Ovary (tissue), 9 donors: Measurements from ENCODE around the gene SYDE2. TPM values are rescaled to one million over a fixed set of nuclear protein-coding genes. Genes with fewer than 3 reads are reported as not detected.

Experiments
- DNase-seq, 5 donors: peaks; one replicate each; pipeline ENCODE4 v3.0.0-alpha.2; 2019 to 2020
- H3K27ac ChIP-seq, 2 donors: fragments of 200-600 bp; one replicate each; pipeline versions ENCODE4 v1.5.1 to v1.8.0; 2019 to 2022
- H3K27me3 ChIP-seq: fragments of 200-600 bp; one replicate; pipeline ENCODE4 v1.8.0; 2022
- H3K36me3 ChIP-seq: fragments of 200-600 bp; sonication (generic); one replicate; pipeline ENCODE4 v1.5.1; 2019
- H3K4me1 ChIP-seq: one replicate; pipeline ENCODE4 v1.8.1; 2013; ENCODE audit warnings: mild to moderate bottlenecking, moderate library complexity; ENCODE audit not compliant: insufficient read depth
- H3K4me3 ChIP-seq: fragments of 200-600 bp; sonication (generic); one replicate; pipeline ENCODE4 v1.5.1; 2017
- H3K9me3 ChIP-seq, 2 donors: fragments of 200-600 bp in 1 of 2; sonication (generic) in 1 of 2; one replicate each; pipeline versions ENCODE4 v1.5.1 to v1.8.1; 2013 to 2019; ENCODE audit warnings: mild to moderate bottlenecking in 1 of 2, moderate library complexity in 1 of 2
- EP300 ChIP-seq: sonication (generic); formaldehyde crosslinking; IDR thresholded peaks from one replicate; pipeline ENCODE4 v1.6.1; 2017; ENCODE audit warnings: antibody characterized with exemption
- POLR2A ChIP-seq: fragments of 450-650 bp; IDR thresholded peaks from one replicate; pipeline ENCODE4 v1.6.1; 2017; ENCODE audit warnings: antibody characterized with exemption, mild to moderate bottlenecking, moderate library complexity
- WGBS, 3 donors: extraction: QIAGEN DNeasy Blood & Tissue Kit in 1 of 3; methylation state at CpG; one replicate each; pipeline versions ENCODE4 v1.1.5 to v1.1.7; 2013 to 2017; 5-methylcytosine and 5-hydroxymethylcytosine counted together
- intact Hi-C, 4 donors: fragments of 100-400 bp; cut with DNase I; formaldehyde crosslinking; loops; one replicate each; pipeline versions ENCODE4 v1.11.0 to v1.15.1; 2022 to 2023
- polyA plus RNA-seq, 2 donors: library from polyadenylated mRNA; stranded (reverse); fragments of 200-250 nt in 1 of 2; fragments of 350-450 nt in 1 of 2; fragmentation: Illumina TruSeq in 1 of 2; extraction: RNeasy Lipid Tissue Mini Kit (QIAGEN cat#74804) in 1 of 2; gene quantifications; one replicate each; pipeline ENCODE4 v1.2.3, GENCODE V29; 2013 to 2014
- total RNA-seq, 7 donors: library from RNA; depleted of rRNA in 2 of 7; stranded (reverse); fragments of >200 nt in 2 of 7; fragmentation: NEBNext Ultra II Directional in 3 of 7; extraction: Animal tissue kit (Norgen Biotek cat#: 25700) in 3 of 7; gene quantifications; one replicate each; pipeline versions ENCODE4 v1.1.0 to v1.2.4, GENCODE V29; 2016 to 2023
- TF ChIP-seq, protein P1 (sequence below), 3 donors: fragments of 450-650 bp in 2 of 3; fragments of 200-600 bp in 1 of 3; IDR thresholded peaks; one replicate each; pipeline versions ENCODE4 v1.5.1 to v1.8.0; 2016 to 2022; ENCODE audit warnings: antibody characterized with exemption in 3 of 3, mild to moderate bottlenecking in 1 of 3
- donor health status: DM: no; HTN: no; CAD: no; lungs with moderate emphysema.
- donor health status: DM: no; HTN: no; CAD: no.
- donor health status: Bipolar disorder and iron deficiency.
- donor health status: DM: yes; HTN: yes; CAD: no.
- donor health status: DM: no; HTN: no; CAD: no.
- donor health status: DM: yes; HTN: yes; CAD: no.

The SYDE2 gene
- total and polyA plus RNA-seq, 9 donors, result 1.2 to 12.3 (median 7.7) TPM

DNA sequence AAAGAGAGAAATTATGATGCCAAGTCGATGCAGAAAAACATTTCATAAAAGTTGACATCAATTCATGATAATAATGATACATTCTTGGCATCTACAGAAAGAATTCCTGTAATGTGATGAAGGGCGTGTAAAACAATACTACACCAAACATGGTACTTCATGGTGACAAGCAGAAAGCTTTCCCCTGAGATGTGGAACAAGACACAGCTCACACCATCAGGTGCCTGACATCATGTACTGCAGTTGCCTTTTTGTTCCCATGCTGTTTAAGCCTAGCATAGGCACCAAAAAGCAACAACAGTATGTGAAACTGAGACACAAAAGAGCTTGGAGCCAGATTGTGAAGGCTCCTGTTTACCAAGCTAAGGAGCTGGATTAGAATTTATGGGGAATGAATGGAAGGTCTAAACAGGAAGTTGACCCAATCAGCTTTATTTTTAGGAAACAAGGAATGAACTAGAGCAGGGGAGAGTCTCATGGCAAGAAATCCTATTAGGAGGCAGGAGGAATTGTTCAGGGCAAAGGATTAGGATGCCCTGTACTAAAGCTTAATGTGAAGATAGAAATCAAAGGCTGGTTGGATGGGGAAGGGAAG is 67.2 kb downstream of the SYDE2 start:
- TF ChIP-seq EP300 (no peak), POLR2A (no peak)
- TF ChIP-seq, protein P1, sequence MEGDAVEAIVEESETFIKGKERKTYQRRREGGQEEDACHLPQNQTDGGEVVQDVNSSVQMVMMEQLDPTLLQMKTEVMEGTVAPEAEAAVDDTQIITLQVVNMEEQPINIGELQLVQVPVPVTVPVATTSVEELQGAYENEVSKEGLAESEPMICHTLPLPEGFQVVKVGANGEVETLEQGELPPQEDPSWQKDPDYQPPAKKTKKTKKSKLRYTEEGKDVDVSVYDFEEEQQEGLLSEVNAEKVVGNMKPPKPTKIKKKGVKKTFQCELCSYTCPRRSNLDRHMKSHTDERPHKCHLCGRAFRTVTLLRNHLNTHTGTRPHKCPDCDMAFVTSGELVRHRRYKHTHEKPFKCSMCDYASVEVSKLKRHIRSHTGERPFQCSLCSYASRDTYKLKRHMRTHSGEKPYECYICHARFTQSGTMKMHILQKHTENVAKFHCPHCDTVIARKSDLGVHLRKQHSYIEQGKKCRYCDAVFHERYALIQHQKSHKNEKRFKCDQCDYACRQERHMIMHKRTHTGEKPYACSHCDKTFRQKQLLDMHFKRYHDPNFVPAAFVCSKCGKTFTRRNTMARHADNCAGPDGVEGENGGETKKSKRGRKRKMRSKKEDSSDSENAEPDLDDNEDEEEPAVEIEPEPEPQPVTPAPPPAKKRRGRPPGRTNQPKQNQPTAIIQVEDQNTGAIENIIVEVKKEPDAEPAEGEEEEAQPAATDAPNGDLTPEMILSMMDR (IDR thresholded peaks at IDR 0.05), result no peak
- Histone ChIP-seq H3K4me1 (no peaks in the 10 kb centered on the region), H3K27me3 (no peaks in the 10 kb centered on the region), H3K27ac (no peak overlapping the region), H3K4me3 (no peak overlapping the region), H3K9me3 (no peaks in the 10 kb centered on the region), H3K36me3 (no peaks in the 10 kb centered on the region)
- WGBS, 3 donors, result 49 to 61% (median 57%) methylated on average over 2 of the region's 2 CpGs
- no peak for DNase-seq
- intact Hi-C loops, result loop anchor here in 1 of 4 donors (10.0 kb wide), 1 partner anchor 101 kb away; no protein-coding TSS in a partner anchor

DNA sequence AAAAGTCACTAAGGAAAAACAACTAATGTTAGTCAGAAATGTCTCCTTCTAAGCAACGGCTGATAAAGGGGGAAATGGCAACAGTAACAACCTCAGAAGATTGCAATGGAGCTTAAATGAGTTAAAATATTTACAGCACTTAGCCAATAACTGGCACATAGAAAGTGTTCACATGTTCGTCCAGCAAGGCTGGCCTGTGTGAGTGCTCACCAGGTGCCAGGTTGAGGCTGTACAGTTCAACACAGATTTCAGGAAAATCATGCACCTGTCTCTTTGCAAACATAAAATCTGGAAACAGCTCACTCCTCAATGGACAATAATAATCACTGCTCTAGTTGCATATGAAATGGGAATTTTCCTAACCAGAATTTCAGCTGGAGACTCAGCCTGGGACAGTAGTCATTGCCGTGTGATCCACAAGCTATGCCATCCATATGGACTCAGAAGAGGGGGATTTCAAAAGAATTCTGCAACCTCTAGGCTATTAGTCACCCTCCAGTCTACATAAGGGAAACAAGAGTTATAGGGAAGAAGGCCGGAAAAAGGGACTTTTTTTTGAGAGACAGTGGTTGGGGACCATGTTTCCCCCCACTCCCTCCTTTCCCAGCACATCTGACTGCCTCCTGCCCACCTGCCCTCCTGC is 68.6 kb downstream of the SYDE2 start:
- intact Hi-C loops, result loop anchor here in 1 of 4 donors (10.0 kb wide), 1 partner anchor 103 kb away; no protein-coding TSS in a partner anchor
- Histone ChIP-seq H3K27ac (no peak overlapping the region), H3K9me3 (no peaks in the 10 kb centered on the region), H3K4me1 (no peaks in the 10 kb centered on the region), H3K27me3 (no peaks in the 10 kb centered on the region), H3K4me3 (no peak overlapping the region), H3K36me3 (no peaks in the 10 kb centered on the region)
- 64 to 80% (median 73%) methylated on average over 4 of the region's 4 CpGs for WGBS, 3 donors
- TF ChIP-seq POLR2A, result no peak
- no peak for TF ChIP-seq EP300
- TF ChIP-seq, protein P1 (IDR thresholded peaks at IDR 0.05), result no peak
- DNase-seq, result no peak

DNA sequence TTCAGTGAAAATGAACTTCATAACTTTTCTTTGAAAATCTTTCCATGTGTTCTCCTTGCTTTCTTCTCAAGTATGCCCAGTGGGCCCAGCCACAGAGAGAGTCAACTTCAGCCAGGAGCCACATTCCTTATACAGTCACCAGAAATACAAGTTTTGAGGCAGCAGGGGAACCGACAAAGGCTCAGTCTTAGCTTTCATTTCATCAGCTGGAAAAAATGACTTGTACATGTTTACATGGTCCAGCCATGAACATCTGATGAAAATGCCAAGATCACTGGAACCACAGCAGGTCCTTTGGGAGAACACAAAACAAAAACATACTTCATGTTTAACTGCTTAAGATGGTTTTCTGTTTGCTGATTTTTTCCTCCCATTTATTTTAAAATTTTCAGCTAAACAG is 72.5 kb downstream of the SYDE2 start:
- Histone ChIP-seq H3K4me1 (no peaks in the 10 kb centered on the region), H3K4me3 (no peak overlapping the region), H3K36me3 (no peaks in the 10 kb centered on the region), H3K27ac (no peak overlapping the region), H3K27me3 (no peaks in the 10 kb centered on the region), H3K9me3 (no peaks in the 10 kb centered on the region)
- intact Hi-C loops, result no loop called here
- 22 to 40% (median 28%) methylated on average over 1 of the region's 1 CpG for WGBS, 3 donors
- DNase-seq, result no peak
- no peak for TF ChIP-seq EP300

DNA sequence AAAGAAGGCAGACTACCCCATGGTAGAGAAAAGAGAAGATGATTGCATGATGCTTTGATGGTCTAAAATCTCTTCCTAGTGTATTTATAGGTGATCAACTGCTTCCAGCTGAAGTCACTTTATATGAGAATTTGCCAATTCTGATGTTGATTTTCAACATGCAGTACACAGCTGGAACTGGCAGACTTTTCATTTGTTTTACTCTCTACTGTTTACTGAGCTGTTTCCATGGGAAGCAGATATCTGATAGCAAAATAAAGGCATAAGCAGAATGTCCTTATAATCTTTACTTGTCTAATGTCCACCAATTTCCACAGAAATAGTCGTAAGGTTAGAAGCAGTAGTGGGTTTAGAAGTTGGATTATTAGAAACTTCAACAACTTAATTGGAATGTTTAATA is 74.9 kb downstream of the SYDE2 start:
- H3K4me1 ChIP-seq, result no peaks in the 10 kb centered on the region
- no peaks in the 10 kb centered on the region for H3K9me3 ChIP-seq
- intact Hi-C loops, result no loop called here
- TF ChIP-seq, protein P1 (IDR thresholded peaks at IDR 0.05), result no peak
- no peak for TF ChIP-seq POLR2A
- TF ChIP-seq EP300, result no peak
- no peak overlapping the region for H3K27ac ChIP-seq
- H3K4me3 ChIP-seq, result no peak overlapping the region
- H3K36me3 ChIP-seq, result no peaks in the 10 kb centered on the region
- 14 to 50% (median 28%) methylated on average over 1 of the region's 1 CpG for WGBS, 3 donors
- H3K27me3 ChIP-seq, result no peaks in the 10 kb centered on the region
- no peak for DNase-seq

DNA sequence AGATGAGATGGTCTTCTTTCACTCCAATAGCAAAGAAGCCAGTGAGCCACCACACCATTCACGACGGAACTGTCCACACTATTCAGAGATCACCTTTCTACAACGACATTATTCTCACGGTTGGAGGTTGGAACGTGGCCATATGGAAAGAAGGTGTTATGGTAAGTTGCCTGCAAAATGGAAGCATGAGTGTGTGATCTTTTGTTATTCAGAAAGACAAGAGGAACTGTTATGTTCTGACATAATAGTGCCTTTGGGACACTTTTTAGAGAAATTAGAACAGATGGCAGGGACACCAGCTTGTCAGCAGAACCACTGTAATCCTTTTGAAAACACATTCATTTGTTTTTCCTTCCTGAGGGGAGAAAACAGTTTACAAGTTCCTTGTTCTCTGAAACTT is 76.7 kb downstream of the SYDE2 start:
- TF ChIP-seq, protein P1 (IDR thresholded peaks at IDR 0.05), result no peak
- TF ChIP-seq EP300 (no peak), POLR2A (no peak)
- H3K9me3 ChIP-seq, result no peaks in the 10 kb centered on the region
- intact Hi-C loops, result no loop called here
- DNase-seq, result no peak
- H3K27ac ChIP-seq, result no peak overlapping the region
- 85 to 96% (median 88%) methylated on average over 5 of the region's 5 CpGs for WGBS, 3 donors
- H3K27me3 ChIP-seq, result no peaks in the 10 kb centered on the region
- no peaks in the 10 kb centered on the region for H3K36me3 ChIP-seq
- H3K4me3 ChIP-seq, result no peak overlapping the region
- H3K4me1 ChIP-seq, result no peaks in the 10 kb centered on the region
